SU-DHL-6 (cell line): ENCODE measurements around the gene ZNF710.

Source experiments
- H2AFZ ChIP-seq: fragments of 200-600 bp; sonication (generic); 2 replicates; pipeline ENCODE4 v1.6.1; 2014; ENCODE audit warnings: low read depth, mild to moderate bottlenecking, moderate library complexity, mixed read lengths, antibody characterized with exemption, low read length; ENCODE audit not compliant: severe bottlenecking
- H3F3A ChIP-seq: fragments of 200-600 bp; shearing (Covaris generic); 2 replicates; pipeline ENCODE4 v1.6.0; 2016; ENCODE audit warnings: antibody characterized with exemption, mild to moderate bottlenecking; ENCODE audit not compliant: insufficient read depth
- H3K27ac ChIP-seq: fragments of 200-600 bp; sonication (generic); 2 replicates; pipeline ENCODE4 v1.5.1; 2016; ENCODE audit warnings: low read depth, mild to moderate bottlenecking, low read length, moderate library complexity, mixed read lengths
- H3K27me3 ChIP-seq: fragments of 200-600 bp; sonication (generic), shearing (Covaris generic); 2 replicates; pipeline ENCODE4 v1.6.0; 2014; ENCODE audit warnings: mild to moderate bottlenecking, low read length
- H3K36me3 ChIP-seq: fragments of 200-600 bp; sonication (generic); 2 replicates; pipeline ENCODE4 v1.6.1; 2014; ENCODE audit warnings: mild to moderate bottlenecking, low read length, mixed read lengths
- H3K4me2 ChIP-seq: fragments of 300-600, 200-600 bp; shearing (Covaris generic), sonication (generic); 2 replicates; pipeline ENCODE4 v1.6.0; 2014; ENCODE audit warnings: low read length, low read depth, mild to moderate bottlenecking; ENCODE audit not compliant: poor library complexity, severe bottlenecking
- H3K4me3 ChIP-seq: fragments of 200-600 bp; sonication (generic); 2 replicates; pipeline ENCODE4 v1.5.1; 2014; ENCODE audit warnings: antibody characterized with exemption, low read length, mild to moderate bottlenecking, mixed read lengths; ENCODE audit not compliant: insufficient read depth, poor library complexity, severe bottlenecking
- H3K79me2 ChIP-seq: fragments of 200-600 bp; sonication (generic); 2 replicates; pipeline ENCODE4 v1.6.1; 2014; ENCODE audit warnings: mild to moderate bottlenecking, low read length, moderate library complexity; ENCODE audit not compliant: insufficient read depth
- H3K9ac ChIP-seq: fragments of 200-600 bp; sonication (generic); 2 replicates; pipeline ENCODE4 v1.7.0; 2014; ENCODE audit warnings: mild to moderate bottlenecking, low read length
- H3K9me2 ChIP-seq: fragments of 200-600 bp; sonication (generic); replicated peaks from 2 replicates; pipeline ENCODE4 v1.6.1; 2014; ENCODE audit warnings: low read length; ENCODE audit not compliant: insufficient read depth
- H3K9me3 ChIP-seq: fragments of 200-600 bp; sonication (generic); 2 replicates; pipeline ENCODE4 v1.6.1; 2014; ENCODE audit warnings: low read length, mixed read lengths; ENCODE audit not compliant: insufficient read depth
- H4K20me1 ChIP-seq: fragments of 200-600 bp; sonication (generic); 2 replicates; pipeline ENCODE4 v1.6.1; 2014; ENCODE audit warnings: low read depth, mild to moderate bottlenecking, antibody characterized with exemption, low read length, moderate library complexity, mixed read lengths
- EZH2phosphoT487 ChIP-seq: fragments of 200-600 bp; sonication (generic), shearing (Covaris generic); conservative IDR thresholded peaks from 2 replicates; pipeline ENCODE4 v1.6.1; 2018; ENCODE audit warnings: mild to moderate bottlenecking, antibody characterized with exemption, low read length, moderate library complexity, mixed read lengths
- TF ChIP-seq, protein P1 (sequence below): fragments of 200-600 bp; sonication (generic); IDR thresholded peaks from one replicate; pipeline ENCODE4 v1.5.1; 2017; ENCODE audit warnings: antibody characterized with exemption, mild to moderate bottlenecking, low read length, moderate library complexity; ENCODE audit not compliant: insufficient read depth, poor library complexity, severe bottlenecking

Gene ZNF710

DNA sequence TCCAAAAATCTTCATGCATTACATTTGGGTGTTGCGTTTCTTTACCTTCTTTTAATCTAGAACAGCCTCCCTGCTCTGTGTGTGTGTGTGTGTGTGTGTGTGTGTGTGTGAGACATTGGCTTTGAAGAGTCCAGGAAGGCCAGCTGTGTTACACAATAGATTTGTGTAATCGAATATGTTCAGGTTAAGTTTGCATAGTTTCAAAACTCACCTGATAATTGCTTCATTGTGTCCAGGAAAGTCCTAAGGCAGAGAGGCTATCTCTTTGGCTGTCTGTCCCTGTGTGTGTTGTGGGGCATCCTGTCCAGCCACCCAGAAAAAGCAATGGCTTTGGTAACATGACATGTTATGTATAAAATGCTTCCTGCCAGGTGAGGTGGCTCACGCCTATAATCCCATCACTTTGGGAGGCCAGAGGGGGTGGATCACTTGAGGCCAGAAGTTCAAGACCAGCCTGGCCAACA, 37.5 kb downstream of the ZNF710 start:
- TF ChIP-seq, protein P1, sequence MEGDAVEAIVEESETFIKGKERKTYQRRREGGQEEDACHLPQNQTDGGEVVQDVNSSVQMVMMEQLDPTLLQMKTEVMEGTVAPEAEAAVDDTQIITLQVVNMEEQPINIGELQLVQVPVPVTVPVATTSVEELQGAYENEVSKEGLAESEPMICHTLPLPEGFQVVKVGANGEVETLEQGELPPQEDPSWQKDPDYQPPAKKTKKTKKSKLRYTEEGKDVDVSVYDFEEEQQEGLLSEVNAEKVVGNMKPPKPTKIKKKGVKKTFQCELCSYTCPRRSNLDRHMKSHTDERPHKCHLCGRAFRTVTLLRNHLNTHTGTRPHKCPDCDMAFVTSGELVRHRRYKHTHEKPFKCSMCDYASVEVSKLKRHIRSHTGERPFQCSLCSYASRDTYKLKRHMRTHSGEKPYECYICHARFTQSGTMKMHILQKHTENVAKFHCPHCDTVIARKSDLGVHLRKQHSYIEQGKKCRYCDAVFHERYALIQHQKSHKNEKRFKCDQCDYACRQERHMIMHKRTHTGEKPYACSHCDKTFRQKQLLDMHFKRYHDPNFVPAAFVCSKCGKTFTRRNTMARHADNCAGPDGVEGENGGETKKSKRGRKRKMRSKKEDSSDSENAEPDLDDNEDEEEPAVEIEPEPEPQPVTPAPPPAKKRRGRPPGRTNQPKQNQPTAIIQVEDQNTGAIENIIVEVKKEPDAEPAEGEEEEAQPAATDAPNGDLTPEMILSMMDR = no peak
- no peak for TF ChIP-seq EZH2phosphoT487
- no peak overlapping the region for H2AFZ ChIP-seq
- no peak overlapping the region for H3K9ac ChIP-seq
- H3K4me2 ChIP-seq = no peak overlapping the region
- no peak overlapping the region for H3K27ac ChIP-seq
- no peaks in the 10 kb centered on the region for H3K27me3 ChIP-seq
- no peaks in the 10 kb centered on the region for H3K9me2 ChIP-seq
- no peak overlapping the region for H3K4me3 ChIP-seq
- H3F3A ChIP-seq = no peaks in the 10 kb centered on the region
- H3K9me3 ChIP-seq = no peaks in the 10 kb centered on the region
- H3K79me2 ChIP-seq = no peaks in the 10 kb centered on the region
- no peaks in the 10 kb centered on the region for H3K36me3 ChIP-seq
- H4K20me1 ChIP-seq = no peaks in the 10 kb centered on the region

DNA sequence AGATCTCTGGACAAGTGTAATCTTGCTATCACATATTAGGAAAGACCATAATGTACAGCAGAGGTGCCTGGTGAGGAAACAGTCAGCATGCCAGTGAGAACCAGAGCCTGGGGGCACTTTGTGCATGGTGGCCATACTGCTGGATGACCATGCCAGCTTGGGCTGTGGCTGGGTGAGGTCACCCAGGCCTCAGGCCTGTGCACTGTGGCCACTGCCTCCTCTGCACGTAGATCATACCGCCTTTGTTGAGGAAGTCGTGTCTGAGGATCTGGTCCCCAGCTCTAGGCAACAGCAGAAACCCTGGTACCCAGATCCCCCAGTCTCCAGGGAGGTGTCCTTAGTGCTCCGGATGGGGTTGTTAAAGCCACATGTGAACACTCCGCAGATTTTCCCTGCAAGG, 38.9 kb downstream of the ZNF710 start:
- TF ChIP-seq, protein P1 = no peak
- TF ChIP-seq EZH2phosphoT487 = no peak
- Histone ChIP-seq H3K36me3 (no peaks in the 10 kb centered on the region), H3K9me3 (no peaks in the 10 kb centered on the region), H3K4me3 (no peak overlapping the region), H3K9ac (no peak overlapping the region), H2AFZ (no peak overlapping the region), H3K9me2 (no peaks in the 10 kb centered on the region), H3K27me3 (no peaks in the 10 kb centered on the region), H3F3A (no peaks in the 10 kb centered on the region), H3K79me2 (no peaks in the 10 kb centered on the region), H3K27ac (no peak overlapping the region), H4K20me1 (no peaks in the 10 kb centered on the region), H3K4me2 (no peak overlapping the region)

DNA sequence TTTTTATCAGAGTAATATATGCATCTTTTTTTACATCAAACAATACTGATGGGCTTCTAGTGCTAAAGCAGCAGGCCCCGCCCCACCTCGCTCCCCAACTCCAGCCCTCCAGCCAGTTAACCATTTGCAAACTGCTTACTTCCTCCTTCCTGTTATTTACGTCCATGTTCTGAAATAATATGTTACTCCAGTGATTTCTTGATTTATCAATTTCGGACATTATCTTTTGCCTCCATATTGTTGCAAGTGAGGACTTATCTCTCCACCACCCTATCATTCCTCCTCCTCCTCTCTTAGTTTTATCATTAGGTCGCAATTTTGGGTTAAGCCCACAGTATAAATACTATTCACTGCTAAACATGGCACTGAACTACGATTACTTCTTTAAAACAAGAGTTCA, 39.5 kb downstream of the ZNF710 start:
- Histone ChIP-seq H2AFZ (no peak overlapping the region), H3K36me3 (no peaks in the 10 kb centered on the region), H3K4me3 (no peak overlapping the region), H4K20me1 (no peaks in the 10 kb centered on the region), H3K9me3 (no peaks in the 10 kb centered on the region), H3F3A (no peaks in the 10 kb centered on the region), H3K27me3 (no peaks in the 10 kb centered on the region), H3K4me2 (no peak overlapping the region), H3K79me2 (no peaks in the 10 kb centered on the region), H3K9me2 (no peaks in the 10 kb centered on the region), H3K27ac (no peak overlapping the region), H3K9ac (no peak overlapping the region)
- no peak for TF ChIP-seq EZH2phosphoT487
- TF ChIP-seq, protein P1 = no peak
